AG04450 (cell line): ENCODE data around the gene DMD. TPM values are rescaled to one million over a fixed set of nuclear protein-coding genes. Genes with fewer than 3 reads are reported as not detected.
A peak's percentile ranks its signal among the peaks of the same experiment; 100 is the strongest.
"Not testable (repeated sequence)": the region's sequence is repeated elsewhere in the genome, so short reads cannot be mapped to it uniquely, and the experiment has no call there.

Experiments used
- CTCF ChIA-PET: fragments of 300-600, 350-600 bp; formaldehyde crosslinking; extraction: SDS; loops from one replicate; lab custom pipeline; 2022; ENCODE audit warnings: antibody characterized with exemption, inconsistent platforms; lab: Charles Lee
- POLR2A ChIA-PET: fragments of 350-600 bp; formaldehyde crosslinking; extraction: SDS; loops from one replicate; lab custom pipeline; 2021; ENCODE audit warnings: antibody characterized with exemption, inconsistent platforms; lab: Yijun Ruan, JAX
- DNase-seq: peaks from one replicate; pipeline ENCODE4 v3.0.0-alpha.2; 2011; ENCODE audit warnings: low read depth, low spot score
- H3K27ac ChIP-seq: one replicate; pipeline ENCODE4 v1.5.1; 2012; ENCODE audit warnings: low read depth, low read length, control low read depth
- H3K27me3 ChIP-seq: one replicate; pipeline ENCODE4 v1.6.0; 2012; ENCODE audit warnings: low read length; ENCODE audit not compliant: control insufficient read depth, insufficient read depth
- H3K4me3 ChIP-seq: 2 replicates; pipeline ENCODE4 v1.5.1; 2011; ENCODE audit warnings: mild to moderate bottlenecking, low read depth, low read length, control low read depth
- H3K9me3 ChIP-seq: 2 replicates; pipeline ENCODE4 v1.5.1; 2012; ENCODE audit warnings: low read length; ENCODE audit not compliant: control insufficient read depth, insufficient read depth
- polyA plus RNA-seq: library from polyadenylated mRNA; depleted of rRNA; stranded (reverse); fragments of >200 nt; gene quantifications from 2 replicates; pipeline ENCODE4 v1.2.3, GENCODE V29; 2011
- TF ChIP-seq, protein P1 (sequence below): IDR thresholded peaks from 2 replicates; pipeline ENCODE4 v1.5.1; 2011; ENCODE audit warnings: low read depth, low read length, control low read depth, inconsistent platforms

DMD gene
- polyA plus RNA-seq, 1 experiment, result 7.6 TPM

DNA sequence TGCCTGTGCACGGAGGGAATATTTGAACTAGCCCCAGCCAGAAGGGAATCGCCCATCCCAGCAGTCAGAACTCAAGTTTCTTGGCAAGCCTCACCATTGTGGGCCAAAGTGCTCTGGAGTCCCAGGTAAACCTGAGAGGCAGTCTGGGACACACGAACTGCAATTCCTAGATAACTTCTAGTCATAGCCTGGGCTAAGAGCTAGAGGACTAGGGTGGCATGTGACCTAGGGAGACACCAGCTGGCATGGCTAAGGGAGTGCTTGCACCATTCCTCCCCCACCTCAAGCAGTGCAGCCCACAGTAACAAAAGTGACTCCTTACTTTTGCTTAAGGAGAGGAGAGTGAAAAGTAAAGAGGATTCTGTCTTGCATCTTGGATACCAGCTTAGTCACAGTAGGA, 935.2 kb downstream of the DMD start:
- CTCF ChIA-PET, result no interaction called here
- Histone ChIP-seq H3K4me3 (no peak overlapping the region), H3K9me3 (no peaks in the 10 kb centered on the region), H3K27ac (no peak overlapping the region), H3K27me3 (no peaks in the 10 kb centered on the region)
- POLR2A ChIA-PET, result no interaction called here
- no peak for DNase-seq
- TF ChIP-seq, protein P1, sequence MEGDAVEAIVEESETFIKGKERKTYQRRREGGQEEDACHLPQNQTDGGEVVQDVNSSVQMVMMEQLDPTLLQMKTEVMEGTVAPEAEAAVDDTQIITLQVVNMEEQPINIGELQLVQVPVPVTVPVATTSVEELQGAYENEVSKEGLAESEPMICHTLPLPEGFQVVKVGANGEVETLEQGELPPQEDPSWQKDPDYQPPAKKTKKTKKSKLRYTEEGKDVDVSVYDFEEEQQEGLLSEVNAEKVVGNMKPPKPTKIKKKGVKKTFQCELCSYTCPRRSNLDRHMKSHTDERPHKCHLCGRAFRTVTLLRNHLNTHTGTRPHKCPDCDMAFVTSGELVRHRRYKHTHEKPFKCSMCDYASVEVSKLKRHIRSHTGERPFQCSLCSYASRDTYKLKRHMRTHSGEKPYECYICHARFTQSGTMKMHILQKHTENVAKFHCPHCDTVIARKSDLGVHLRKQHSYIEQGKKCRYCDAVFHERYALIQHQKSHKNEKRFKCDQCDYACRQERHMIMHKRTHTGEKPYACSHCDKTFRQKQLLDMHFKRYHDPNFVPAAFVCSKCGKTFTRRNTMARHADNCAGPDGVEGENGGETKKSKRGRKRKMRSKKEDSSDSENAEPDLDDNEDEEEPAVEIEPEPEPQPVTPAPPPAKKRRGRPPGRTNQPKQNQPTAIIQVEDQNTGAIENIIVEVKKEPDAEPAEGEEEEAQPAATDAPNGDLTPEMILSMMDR, result no peak

DNA sequence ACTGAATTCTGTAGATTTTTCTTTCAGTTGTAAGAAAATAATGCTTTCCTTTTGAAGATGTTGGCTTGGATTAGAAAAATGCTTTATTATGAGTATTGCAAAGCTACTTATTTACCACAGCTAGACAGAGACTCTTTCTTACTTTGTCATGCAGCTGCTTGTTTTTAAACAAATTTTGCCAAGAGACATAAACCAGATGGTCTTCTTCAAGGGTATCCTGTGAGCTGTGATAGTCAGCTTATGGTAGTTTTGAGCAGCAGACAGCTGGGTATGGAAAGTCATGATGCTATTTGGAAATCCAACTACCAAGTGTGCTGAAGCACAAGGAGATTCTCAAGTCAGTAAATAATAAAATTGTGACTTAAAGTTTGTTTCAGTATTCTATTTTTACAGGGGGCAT, 941.5 kb downstream of the DMD start:
- TF ChIP-seq, protein P1, result no peak
- Histone ChIP-seq H3K9me3 (no peaks in the 10 kb centered on the region), H3K4me3 (no peak overlapping the region), H3K27ac (no peak overlapping the region), H3K27me3 (no peaks in the 10 kb centered on the region)
- DNase-seq, result no peak
- ChIA-PET CTCF (no interaction called here), POLR2A (no interaction called here)

DNA sequence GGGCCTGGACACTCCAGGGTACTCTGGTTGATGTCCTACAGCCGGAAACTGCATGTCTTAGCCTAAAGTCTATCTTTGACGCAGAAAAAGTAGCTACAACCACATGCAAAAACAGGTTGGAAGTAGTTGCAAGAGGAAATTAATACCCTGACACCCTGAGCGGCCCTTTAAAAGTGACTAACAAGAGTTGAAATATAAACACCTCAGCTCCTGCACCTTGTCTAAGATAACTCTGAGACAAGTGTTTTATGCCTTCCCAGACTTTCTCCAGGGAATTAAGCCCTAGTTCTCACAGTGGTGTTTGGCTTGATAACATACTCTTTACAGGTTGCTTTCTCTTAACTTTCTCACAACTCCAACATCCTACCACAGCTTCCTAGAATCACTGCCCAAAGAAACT, 943.1 kb downstream of the DMD start:
- H3K27me3 ChIP-seq, result no peaks in the 10 kb centered on the region
- ChIA-PET POLR2A (no interaction called here), CTCF (no interaction called here)
- no peak overlapping the region for H3K4me3 ChIP-seq
- no peaks in the 10 kb centered on the region for H3K9me3 ChIP-seq
- no peak overlapping the region for H3K27ac ChIP-seq
- no peak for DNase-seq
- TF ChIP-seq, protein P1, result no peak

DNA sequence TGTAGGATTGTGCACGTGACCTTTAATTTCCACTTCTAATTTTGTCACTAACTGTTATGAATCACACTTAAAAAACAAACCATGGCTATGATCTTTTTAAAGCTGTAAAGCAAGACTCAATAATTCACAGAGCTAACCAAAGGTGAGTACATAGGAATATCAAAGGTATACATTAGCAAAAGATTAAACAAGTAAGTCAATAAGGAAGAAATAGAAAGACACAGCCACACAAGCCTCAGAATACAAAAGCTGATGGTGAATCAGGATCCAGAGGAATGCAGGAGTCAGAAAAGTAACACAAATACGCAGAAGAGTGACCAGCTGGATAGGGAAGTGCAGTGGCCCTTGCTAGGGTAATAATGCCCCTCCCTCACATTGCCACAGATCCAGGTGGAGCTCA, 943.6 kb downstream of the DMD start:
- no peaks in the 10 kb centered on the region for H3K27me3 ChIP-seq
- no peak overlapping the region for H3K4me3 ChIP-seq
- no peak overlapping the region for H3K27ac ChIP-seq
- DNase-seq, result no peak
- POLR2A ChIA-PET, result no interaction called here
- TF ChIP-seq, protein P1, result no peak
- H3K9me3 ChIP-seq, result no peaks in the 10 kb centered on the region
- CTCF ChIA-PET, result no interaction called here

DNA sequence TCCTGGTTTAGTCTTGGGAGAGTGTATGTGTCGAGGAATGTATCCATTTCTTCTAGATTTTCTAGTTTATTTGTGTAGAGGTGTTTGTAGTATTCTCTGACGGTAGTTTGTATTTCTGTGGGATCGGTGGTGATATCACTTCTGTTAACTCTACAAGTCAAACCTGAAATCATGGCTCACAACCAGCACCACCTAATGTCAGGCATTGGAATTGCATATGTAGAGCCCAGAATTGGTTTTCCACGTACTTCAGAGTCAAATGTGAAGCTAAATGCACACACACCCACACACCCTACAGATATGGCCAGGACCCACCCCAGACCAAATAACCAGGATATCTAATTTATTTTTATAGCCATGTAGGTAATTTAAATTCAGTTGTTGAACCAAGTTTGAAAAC, 964.7 kb downstream of the DMD start:
- H3K9me3 ChIP-seq, H3K27me3 ChIP-seq, H3K4me3 ChIP-seq, DNase-seq, POLR2A ChIA-PET, CTCF ChIA-PET, H3K27ac ChIP-seq: not testable (repeated sequence)
- TF ChIP-seq, protein P1, result 0 out of 2 replicates have a peak, but pooled peaks have one; percentile 8
